DND-41 (cell line): ENCODE data around the gene KNDC1.

Source experiments
- ATAC-seq: fragments of 200-7000 bp; cut with Tn5 transposase; 3 replicates; pipeline ENCODE4 v1.9.1; 2021; ENCODE audit warnings: low read depth; ENCODE audit not compliant: insufficient read depth
- DNase-seq: peaks from one replicate; pipeline ENCODE4 v3.0.0-alpha.2; 2020
- H2AFZ ChIP-seq: 2 replicates; pipeline ENCODE4 v1.6.0; 2012; ENCODE audit warnings: low read depth, low read length
- H3K27ac ChIP-seq: 2 replicates; pipeline ENCODE4 v1.5.1; 2012; ENCODE audit warnings: low read length, inconsistent platforms
- H3K27me3 ChIP-seq: fragments of 200-600 bp; sonication (generic); 2 replicates; pipeline ENCODE4 v1.6.0; 2012; ENCODE audit warnings: low read length, mild to moderate bottlenecking, inconsistent platforms; ENCODE audit not compliant: insufficient read depth, poor library complexity
- H3K36me3 ChIP-seq: 2 replicates; pipeline ENCODE4 v1.5.1; 2012; ENCODE audit warnings: low read length, inconsistent platforms; ENCODE audit not compliant: insufficient read depth
- H3K4me1 ChIP-seq: 2 replicates; pipeline ENCODE4 v1.5.1; 2012; ENCODE audit warnings: mild to moderate bottlenecking, low read length; ENCODE audit not compliant: insufficient read depth
- H3K4me2 ChIP-seq: 2 replicates; pipeline ENCODE4 v1.6.0; 2012; ENCODE audit warnings: mild to moderate bottlenecking, moderate library complexity, low read length, inconsistent platforms; ENCODE audit not compliant: insufficient read depth
- H3K4me3 ChIP-seq, 2 experiments: fragments of 200-600 bp in 1 of 2; shearing (Covaris generic) in 1 of 2; 2 replicates each; pipeline ENCODE4 v1.5.1; 2012 to 2016; ENCODE audit warnings: inconsistent platforms in 2 of 2, low read length in 2 of 2, mild to moderate bottlenecking in 2 of 2, low read depth in 1 of 2, moderate library complexity in 1 of 2
- H3K79me2 ChIP-seq: 2 replicates; pipeline ENCODE4 v1.6.0; 2012; ENCODE audit warnings: low read length, inconsistent platforms; ENCODE audit not compliant: insufficient read depth
- H3K9ac ChIP-seq: 2 replicates; pipeline ENCODE4 v1.6.0; 2012; ENCODE audit warnings: low read depth, mild to moderate bottlenecking, inconsistent platforms, low read length, moderate library complexity
- H3K9me3 ChIP-seq: 2 replicates; pipeline ENCODE4 v1.5.1; 2012; ENCODE audit warnings: low read length, moderate library complexity, mild to moderate bottlenecking, inconsistent platforms; ENCODE audit not compliant: insufficient read depth, severe bottlenecking
- H4K20me1 ChIP-seq: 2 replicates; pipeline ENCODE4 v1.6.0; 2012; ENCODE audit warnings: low read length; ENCODE audit not compliant: insufficient read depth
- EZH2 ChIP-seq: IDR thresholded peaks from 3 replicates; pipeline ENCODE4 v1.6.1; 2012; ENCODE audit warnings: borderline replicate concordance, low read depth, mild to moderate bottlenecking, moderate library complexity, low read length, inconsistent platforms; ENCODE audit not compliant: severe bottlenecking
- TF ChIP-seq, protein P1 (sequence below): IDR thresholded peaks from 2 replicates; pipeline ENCODE4 v1.5.1; 2012; ENCODE audit warnings: borderline replicate concordance, low read length, moderate library complexity, mild to moderate bottlenecking; ENCODE audit not compliant: poor library complexity, severe bottlenecking; ENCODE audit errors: extremely low read depth

KNDC1 gene

DNA sequence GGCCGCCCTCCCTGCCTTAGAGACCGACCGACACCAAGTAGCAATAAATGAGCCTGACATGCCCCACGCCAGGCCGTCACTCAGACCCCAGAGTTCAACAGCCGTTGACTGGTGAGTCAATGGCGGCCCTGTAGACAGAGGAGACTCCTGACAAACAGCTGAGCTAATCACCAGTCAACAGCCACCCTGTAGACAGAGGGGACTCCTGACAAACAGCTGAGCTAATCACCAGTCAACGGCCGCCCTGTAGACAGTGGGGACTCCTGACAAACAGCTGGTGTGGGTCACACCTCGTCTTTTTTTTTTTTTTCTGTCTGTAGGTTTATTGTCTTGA is 16.9 kb upstream of the KNDC1 start:
- ATAC-seq: no peak
- Histone ChIP-seq H3K79me2 (no peaks in the 10 kb centered on the region), H3K9ac (no peak overlapping the region), H3K36me3 (no peaks in the 10 kb centered on the region), H3K4me3 (no peak overlapping the region), H3K4me1 (no peaks in the 10 kb centered on the region), H4K20me1 (no peaks in the 10 kb centered on the region; the same call in 1 of the 2 replicates), H3K9me3 (no peaks in the 10 kb centered on the region), H3K4me2 (no peak overlapping the region), H3K27me3 (peaks cover 7% of the 10 kb centered on the region), H3K27ac (no peak overlapping the region), H2AFZ (no peak overlapping the region)
- DNase-seq: no peak
- TF ChIP-seq, protein P1, sequence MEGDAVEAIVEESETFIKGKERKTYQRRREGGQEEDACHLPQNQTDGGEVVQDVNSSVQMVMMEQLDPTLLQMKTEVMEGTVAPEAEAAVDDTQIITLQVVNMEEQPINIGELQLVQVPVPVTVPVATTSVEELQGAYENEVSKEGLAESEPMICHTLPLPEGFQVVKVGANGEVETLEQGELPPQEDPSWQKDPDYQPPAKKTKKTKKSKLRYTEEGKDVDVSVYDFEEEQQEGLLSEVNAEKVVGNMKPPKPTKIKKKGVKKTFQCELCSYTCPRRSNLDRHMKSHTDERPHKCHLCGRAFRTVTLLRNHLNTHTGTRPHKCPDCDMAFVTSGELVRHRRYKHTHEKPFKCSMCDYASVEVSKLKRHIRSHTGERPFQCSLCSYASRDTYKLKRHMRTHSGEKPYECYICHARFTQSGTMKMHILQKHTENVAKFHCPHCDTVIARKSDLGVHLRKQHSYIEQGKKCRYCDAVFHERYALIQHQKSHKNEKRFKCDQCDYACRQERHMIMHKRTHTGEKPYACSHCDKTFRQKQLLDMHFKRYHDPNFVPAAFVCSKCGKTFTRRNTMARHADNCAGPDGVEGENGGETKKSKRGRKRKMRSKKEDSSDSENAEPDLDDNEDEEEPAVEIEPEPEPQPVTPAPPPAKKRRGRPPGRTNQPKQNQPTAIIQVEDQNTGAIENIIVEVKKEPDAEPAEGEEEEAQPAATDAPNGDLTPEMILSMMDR: no peak
- no peak for TF ChIP-seq EZH2

DNA sequence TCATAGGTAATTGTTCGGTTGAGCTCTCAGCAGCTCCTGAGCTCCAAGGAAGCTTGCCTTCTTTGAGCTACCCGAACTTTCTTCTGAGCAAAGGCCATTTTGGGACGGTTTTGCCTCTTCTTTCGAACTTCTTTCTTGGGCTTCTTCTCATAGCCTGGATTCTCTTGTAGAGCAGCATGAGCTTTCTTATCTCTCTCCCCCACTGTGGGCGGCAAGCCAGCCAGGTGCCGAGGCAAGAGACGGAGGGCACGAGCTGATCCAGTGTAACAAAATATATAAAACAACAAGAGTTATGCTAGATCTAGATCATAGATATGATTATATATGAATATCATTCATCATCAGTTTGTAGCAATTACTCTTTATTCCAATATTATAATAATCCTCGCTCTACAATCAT is 16.5 kb upstream of the KNDC1 start:
- Histone ChIP-seq H3K4me1 (no peaks in the 10 kb centered on the region), H3K4me2 (no peak overlapping the region), H3K9ac (no peak overlapping the region), H3K4me3 (no peak overlapping the region), H3K36me3 (no peaks in the 10 kb centered on the region), H2AFZ (no peak overlapping the region), H3K27ac (no peak overlapping the region), H4K20me1 (no peaks in the 10 kb centered on the region; the same call in 1 of the 2 replicates), H3K27me3 (peaks cover 7% of the 10 kb centered on the region), H3K79me2 (no peaks in the 10 kb centered on the region), H3K9me3 (no peaks in the 10 kb centered on the region)
- no peak for DNase-seq
- no peak for ATAC-seq
- TF ChIP-seq, protein P1: no peak
- TF ChIP-seq EZH2: no peak

DNA sequence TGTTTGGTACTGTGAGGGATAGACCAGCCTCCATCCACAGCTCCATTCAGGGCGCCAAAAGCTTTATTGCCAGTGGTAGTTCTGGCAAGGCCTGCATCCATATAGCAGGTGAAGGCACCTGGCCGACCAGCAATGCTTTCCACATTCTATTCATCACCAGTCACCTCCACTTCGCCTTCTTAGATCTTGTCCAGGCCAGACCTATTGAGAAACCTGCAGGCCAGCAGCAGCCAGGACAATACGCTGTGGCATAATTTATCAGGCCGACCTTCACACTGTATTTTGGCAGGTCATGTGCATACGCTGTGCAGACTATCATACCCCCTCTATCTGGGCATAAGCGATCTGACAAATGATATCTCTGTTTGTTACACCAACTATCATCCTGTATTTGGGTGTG is 15.2 kb upstream of the KNDC1 start:
- H3K27me3 ChIP-seq: peaks cover 7% of the 10 kb centered on the region
- no peak overlapping the region for H3K9ac ChIP-seq
- H3K36me3 ChIP-seq: no peaks in the 10 kb centered on the region
- no peaks in the 10 kb centered on the region for H3K79me2 ChIP-seq
- no peak overlapping the region for H3K4me3 ChIP-seq
- H2AFZ ChIP-seq: no peak overlapping the region
- no peak for ATAC-seq
- H3K4me1 ChIP-seq: no peaks in the 10 kb centered on the region
- H3K4me2 ChIP-seq: no peak overlapping the region
- TF ChIP-seq, protein P1: no peak
- TF ChIP-seq EZH2: no peak
- H4K20me1 ChIP-seq: no peaks in the 10 kb centered on the region; the same call in 1 of the 2 replicates
- no peak overlapping the region for H3K27ac ChIP-seq
- no peak for DNase-seq
- no peaks in the 10 kb centered on the region for H3K9me3 ChIP-seq

DNA sequence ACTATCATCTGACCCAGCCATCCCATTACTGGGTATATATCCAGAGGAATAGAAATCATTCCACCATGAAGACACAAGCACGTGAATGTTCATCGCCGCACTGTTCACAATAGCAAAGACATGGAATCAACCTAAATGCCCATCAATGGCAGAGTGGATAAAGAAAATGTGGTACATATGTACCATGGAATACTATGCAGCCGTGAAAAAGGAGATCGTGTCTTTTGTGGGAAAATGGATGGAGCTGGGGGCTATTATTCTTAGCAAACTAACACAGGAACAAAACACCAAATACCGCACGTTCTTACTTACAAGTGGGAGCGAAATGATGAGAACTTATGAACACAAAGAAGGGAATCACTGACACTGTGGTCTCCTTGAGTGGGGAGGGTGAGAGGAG is 9.8 kb upstream of the KNDC1 start:
- no peak overlapping the region for H3K4me2 ChIP-seq
- H3K9me3 ChIP-seq: no peaks in the 10 kb centered on the region
- TF ChIP-seq EZH2: no peak
- TF ChIP-seq, protein P1: no peak
- no peaks in the 10 kb centered on the region for H3K36me3 ChIP-seq
- ATAC-seq (no peak), DNase-seq (no peak)
- H3K9ac ChIP-seq: no peak overlapping the region
- no peaks in the 10 kb centered on the region for H4K20me1 ChIP-seq
- no peak overlapping the region for H2AFZ ChIP-seq
- no peaks in the 10 kb centered on the region for H3K79me2 ChIP-seq
- no peak overlapping the region for H3K4me3 ChIP-seq
- no peaks in the 10 kb centered on the region for H3K4me1 ChIP-seq
- no peak overlapping the region for H3K27ac ChIP-seq
- H3K27me3 ChIP-seq: peaks cover 7% of the 10 kb centered on the region
